ENCODE results near the gene SLC25A39. TPM values are rescaled to one million over a fixed set of nuclear protein-coding genes. Genes with fewer than 3 reads are reported as not detected.
"Not testable (repeated sequence)": the region's sequence is repeated elsewhere in the genome, so short reads cannot be mapped to it uniquely, and the experiment has no call there.

SLC25A39 gene
- total RNA-seq, 1 donor from 2014 or later = 172 TPM

DNA sequence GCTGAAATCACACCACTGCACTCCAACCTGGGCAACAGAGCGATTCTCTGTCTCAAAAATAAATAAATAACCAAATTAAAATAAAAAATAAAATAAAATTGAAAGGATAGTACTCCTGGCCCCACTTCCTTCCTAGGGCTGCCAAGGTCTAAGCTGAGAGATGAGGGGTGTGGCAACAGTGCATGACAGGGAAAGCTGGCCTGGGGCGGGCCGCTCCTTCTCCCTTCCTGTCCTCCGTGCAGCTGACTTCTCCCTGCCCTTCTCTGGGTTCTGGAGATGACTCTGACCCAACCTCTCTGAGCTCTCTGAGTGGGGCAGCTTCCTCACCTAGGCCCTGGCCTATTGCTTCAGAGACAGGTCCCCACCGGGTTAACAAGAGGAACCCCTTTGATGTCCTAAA, 8.7 kb upstream of the SLC25A39 start:
- no peak overlapping the region for H3K4me3 Mint-ChIP-seq
- intact Hi-C loops (cut with micrococcal nuclease) = no loop called here

GRCh38 chr17:44331249-44331760, 6.7 kb upstream of the SLC25A39 start:
- peaks cover 12% of the 10 kb centered on the region for H3K4me1 Mint-ChIP-seq
- H3K36me3 Mint-ChIP-seq (ENCODE audit: low read depth) = no peaks in the 10 kb centered on the region
- H3K27ac Mint-ChIP-seq = no peak overlapping the region
- intact Hi-C loops (cut with micrococcal nuclease) = loop anchor here (1.0 to 2.0 kb wide), 2 partner anchors 13 to 121 kb away; partner anchors contain the start of gene GRN
- no peaks in the 10 kb centered on the region for H3K9me3 Mint-ChIP-seq
- H3K4me3 Mint-ChIP-seq = no peak overlapping the region
- peak; percentile 94 for DNase-seq
- H3K27me3 Mint-ChIP-seq = peaks cover 3% of the 10 kb centered on the region

More for the DNA sequence above, 8.7 kb upstream of the SLC25A39 start:
- H3K27ac Mint-ChIP-seq = no peak overlapping the region
- no peaks in the 10 kb centered on the region for H3K36me3 Mint-ChIP-seq (ENCODE audit: low read depth)
- peaks cover 7% of the 10 kb centered on the region for H3K27me3 Mint-ChIP-seq
- no peak for DNase-seq
- H3K9me3 Mint-ChIP-seq = no peaks in the 10 kb centered on the region
- peaks cover 5% of the 10 kb centered on the region for H3K4me1 Mint-ChIP-seq

GRCh38 chr17:44330263-44330662, 5.6 kb upstream of the SLC25A39 start:
- intact Hi-C loops (cut with micrococcal nuclease) = loop anchor here (2.0 kb wide), 1 partner anchor 15 kb away; the partner anchor contains the start of gene GRN
- peaks cover 17% of the 10 kb centered on the region for H3K4me1 Mint-ChIP-seq
- DNase-seq; H3K36me3 Mint-ChIP-seq (ENCODE audit: low read depth); H3K4me3 Mint-ChIP-seq; H3K27ac Mint-ChIP-seq; H3K27me3 Mint-ChIP-seq; H3K9me3 Mint-ChIP-seq: not testable (repeated sequence)

GRCh38 chr17:44329516-44329915, 4.9 kb upstream of the SLC25A39 start:
- H3K36me3 Mint-ChIP-seq (ENCODE audit: low read depth); H3K27ac Mint-ChIP-seq; H3K9me3 Mint-ChIP-seq; DNase-seq; H3K4me3 Mint-ChIP-seq; H3K27me3 Mint-ChIP-seq: not testable (repeated sequence)
- intact Hi-C loops (cut with micrococcal nuclease) = loop anchor here (5.0 kb wide), 1 partner anchor 187 kb away; the partner anchor contains the start of gene HROB
- peaks cover 19% of the 10 kb centered on the region for H3K4me1 Mint-ChIP-seq

GRCh38 chr17:44327715-44328449, 3.3 kb upstream of the SLC25A39 start:
- peak overlapping the region; percentile 36 for H3K27ac Mint-ChIP-seq
- H3K4me3 Mint-ChIP-seq = peak overlapping the region; percentile 44
- intact Hi-C loops (cut with micrococcal nuclease) = loop anchor here (5.0 kb wide), 1 partner anchor 186 kb away; the partner anchor contains the start of gene HROB

GRCh38 chr17:44326861-44327444, 2.3 kb upstream of the SLC25A39 start:
- Mint-ChIP-seq H3K4me1 (peaks cover 26% of the 10 kb centered on the region), H3K27ac (peak overlapping the region; percentile 89), H3K36me3 (ENCODE audit: low read depth) (peaks cover 12% of the 10 kb centered on the region), H3K9me3 (no peaks in the 10 kb centered on the region), H3K27me3 (no peaks in the 10 kb centered on the region), H3K4me3 (peak overlapping the region; percentile 94)
- DNase-seq = peak; percentile 98
- intact Hi-C loops (cut with micrococcal nuclease) = loop anchor here (1.0 to 5.0 kb wide), 3 partner anchors 106 to 185 kb away; partner anchors contain the start of gene HROB

More at GRCh38 chr17:44327715-44328449, 3.3 kb upstream of the SLC25A39 start:
- no peak for DNase-seq
- Mint-ChIP-seq H3K27me3 (no peaks in the 10 kb centered on the region), H3K9me3 (no peaks in the 10 kb centered on the region), H3K36me3 (ENCODE audit: low read depth) (peaks cover 9% of the 10 kb centered on the region), H3K4me1 (peaks cover 25% of the 10 kb centered on the region)

- Mint-ChIP-seq H3K36me3 (ENCODE audit: low read depth) (peaks cover 25% of the 10 kb centered on the region), H3K27me3 (no peaks in the 10 kb centered on the region), H3K27ac (peak overlapping the region; percentile 82), H3K4me3 (peak overlapping the region; percentile 94), H3K4me1 (peaks cover 20% of the 10 kb centered on the region), H3K9me3 (no peaks in the 10 kb centered on the region)
- DNase-seq = no peak
- intact Hi-C loops (cut with micrococcal nuclease) = loop anchor here (2.0 kb wide), 2 partner anchors 15 to 257 kb away; partner anchors contain the start of genes LSM12 and RUNDC3A
Measured at GRCh38 chr17:44324092-44324570, 492 bp downstream of the SLC25A39 start.

GRCh38 chr17:44323359-44324091, 1.1 kb downstream of the SLC25A39 start:
- H3K36me3 Mint-ChIP-seq (ENCODE audit: low read depth) = peaks cover 28% of the 10 kb centered on the region
- no peak for DNase-seq
- H3K27me3 Mint-ChIP-seq = no peaks in the 10 kb centered on the region
- intact Hi-C loops (cut with micrococcal nuclease) = loop anchor here (2.0 kb wide), 2 partner anchors 15 to 257 kb away; partner anchors contain the start of genes LSM12 and RUNDC3A
- H3K4me3 Mint-ChIP-seq = peak overlapping the region; percentile 94
- H3K9me3 Mint-ChIP-seq = no peaks in the 10 kb centered on the region
- peaks cover 20% of the 10 kb centered on the region for H3K4me1 Mint-ChIP-seq
- H3K27ac Mint-ChIP-seq = peak overlapping the region; percentile 82

DNA sequence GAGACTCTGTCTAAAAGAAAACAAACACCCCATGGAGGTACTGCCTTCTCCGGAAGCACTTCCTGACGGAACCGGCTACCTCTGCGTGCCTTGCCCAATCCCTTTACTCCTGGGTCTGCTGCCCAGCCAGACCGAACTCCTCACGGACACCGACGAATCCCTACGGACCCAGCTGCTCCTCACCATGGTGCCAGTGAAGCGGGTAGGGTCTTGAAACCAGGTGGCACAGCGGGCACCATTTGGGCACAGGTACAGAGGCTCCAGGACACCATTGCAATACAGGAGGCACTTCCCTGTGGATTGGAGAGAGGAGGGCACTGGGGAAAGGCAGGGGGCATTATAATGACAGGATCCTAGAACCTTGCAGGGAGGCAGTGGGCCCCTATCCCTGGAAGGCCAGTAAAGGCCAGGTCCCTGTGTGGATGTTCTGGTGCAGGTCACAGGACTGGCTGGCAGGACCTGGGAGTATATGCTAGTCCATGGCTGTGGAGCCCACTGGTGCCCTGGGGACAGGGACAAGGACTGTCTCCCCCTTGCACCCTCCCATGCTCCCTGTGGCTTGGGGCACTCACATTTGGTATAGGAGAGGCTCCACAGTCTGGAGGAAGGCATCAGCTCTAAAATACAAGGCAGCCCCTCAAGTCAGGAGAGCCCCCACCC, 2.3 kb downstream of the SLC25A39 start:
- peaks cover 3% of the 10 kb centered on the region for H3K27me3 Mint-ChIP-seq
- H3K4me3 Mint-ChIP-seq = peak overlapping the region; percentile 52
- H3K36me3 Mint-ChIP-seq (ENCODE audit: low read depth) = peaks cover 33% of the 10 kb centered on the region
- intact Hi-C loops (cut with micrococcal nuclease) = no loop called here
- no peaks in the 10 kb centered on the region for H3K9me3 Mint-ChIP-seq
- no peak overlapping the region for H3K27ac Mint-ChIP-seq
- DNase-seq = no peak
- peaks cover 16% of the 10 kb centered on the region for H3K4me1 Mint-ChIP-seq

DNA sequence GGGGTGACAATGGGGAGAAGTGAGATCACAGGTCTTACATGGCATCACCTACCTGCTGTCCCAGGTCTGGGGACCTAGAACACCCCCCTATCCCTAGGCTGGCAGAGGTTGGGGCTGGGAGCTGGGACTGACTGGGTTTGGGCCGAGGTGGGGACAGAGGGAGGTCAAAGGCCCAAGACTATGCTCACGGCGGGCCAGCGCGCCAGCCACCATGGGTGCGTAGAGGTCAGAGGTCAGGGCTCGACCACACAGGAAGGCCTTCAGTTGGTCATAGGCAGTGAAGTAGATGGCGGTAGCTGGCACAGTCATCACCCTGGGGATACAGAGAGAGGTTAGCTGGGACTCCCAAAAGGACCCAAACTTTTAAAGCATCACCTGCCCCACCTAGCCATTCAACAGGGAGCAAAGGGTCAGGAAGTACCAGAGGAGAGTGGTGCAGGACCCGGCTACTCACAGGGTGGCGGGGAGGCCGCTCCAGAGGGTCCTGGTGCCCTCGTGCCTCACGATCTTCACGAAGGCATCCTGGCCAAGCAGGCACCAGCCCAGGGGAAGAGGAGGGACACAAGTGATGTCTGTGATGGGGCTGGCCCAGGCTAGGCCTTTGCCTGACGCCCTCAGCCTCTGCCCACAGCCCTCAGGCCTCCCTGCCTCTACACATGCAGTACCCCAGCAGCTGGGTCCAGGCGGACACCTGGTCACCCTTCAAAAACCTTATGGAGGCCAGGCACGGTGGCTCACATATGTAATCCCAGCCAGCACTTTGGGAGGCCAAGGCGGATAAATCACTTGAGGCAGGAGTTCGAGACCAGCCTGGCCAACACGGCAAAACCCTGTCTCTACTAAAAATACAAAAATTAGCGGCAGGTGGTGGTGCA, 3.1 kb downstream of the SLC25A39 start:
- H3K4me1 Mint-ChIP-seq = peaks cover 14% of the 10 kb centered on the region

DNA sequence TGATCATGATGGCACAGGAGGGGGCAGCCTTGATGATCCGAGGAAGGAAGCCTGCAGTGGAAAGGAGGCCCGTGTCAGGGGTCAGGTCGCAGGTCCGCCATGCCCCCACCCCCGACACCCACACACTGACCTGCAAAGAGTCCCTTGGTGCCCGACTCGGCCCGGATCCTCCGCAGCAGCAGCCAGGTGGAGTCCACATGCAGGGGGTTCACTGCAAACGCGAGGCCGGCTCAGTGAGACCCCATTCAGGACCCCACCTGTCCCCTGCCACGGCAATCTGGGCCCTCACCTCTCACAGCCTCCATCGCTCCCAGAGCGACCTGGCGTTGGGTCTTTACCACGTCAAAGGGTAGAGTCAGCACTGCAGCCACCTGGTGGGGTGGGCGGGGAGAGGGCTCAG, 4.6 kb downstream of the SLC25A39 start:
- H3K27me3 Mint-ChIP-seq = peaks cover 23% of the 10 kb centered on the region
- no peaks in the 10 kb centered on the region for H3K9me3 Mint-ChIP-seq
- H3K36me3 Mint-ChIP-seq (ENCODE audit: low read depth) = peaks cover 31% of the 10 kb centered on the region
- intact Hi-C loops (cut with micrococcal nuclease) = no loop called here
- DNase-seq = no peak
- peaks cover 17% of the 10 kb centered on the region for H3K4me1 Mint-ChIP-seq
- H3K27ac Mint-ChIP-seq = no peak overlapping the region
- H3K4me3 Mint-ChIP-seq = no peak overlapping the region

More for the DNA sequence above, 3.1 kb downstream of the SLC25A39 start:
- Mint-ChIP-seq H3K27ac (no peak overlapping the region), H3K9me3 (no peaks in the 10 kb centered on the region), H3K4me3 (no peak overlapping the region), H3K27me3 (peaks cover 12% of the 10 kb centered on the region), H3K36me3 (ENCODE audit: low read depth) (peaks cover 34% of the 10 kb centered on the region)
- no peak for DNase-seq
- intact Hi-C loops (cut with micrococcal nuclease) = no loop called here
